SHP77 (cell line): ENCODE measurements around the gene HNRNPAB.
"Not testable (repeated sequence)": the region's sequence is repeated elsewhere in the genome, so short reads cannot be mapped to it uniquely, and the experiment has no call there.

Experiments
- DNase-seq, 2 experiments: peaks; one replicate each; lab custom pipeline; 2025; lab: John Stamatoyannopoulos, UW

The HNRNPAB gene

DNA sequence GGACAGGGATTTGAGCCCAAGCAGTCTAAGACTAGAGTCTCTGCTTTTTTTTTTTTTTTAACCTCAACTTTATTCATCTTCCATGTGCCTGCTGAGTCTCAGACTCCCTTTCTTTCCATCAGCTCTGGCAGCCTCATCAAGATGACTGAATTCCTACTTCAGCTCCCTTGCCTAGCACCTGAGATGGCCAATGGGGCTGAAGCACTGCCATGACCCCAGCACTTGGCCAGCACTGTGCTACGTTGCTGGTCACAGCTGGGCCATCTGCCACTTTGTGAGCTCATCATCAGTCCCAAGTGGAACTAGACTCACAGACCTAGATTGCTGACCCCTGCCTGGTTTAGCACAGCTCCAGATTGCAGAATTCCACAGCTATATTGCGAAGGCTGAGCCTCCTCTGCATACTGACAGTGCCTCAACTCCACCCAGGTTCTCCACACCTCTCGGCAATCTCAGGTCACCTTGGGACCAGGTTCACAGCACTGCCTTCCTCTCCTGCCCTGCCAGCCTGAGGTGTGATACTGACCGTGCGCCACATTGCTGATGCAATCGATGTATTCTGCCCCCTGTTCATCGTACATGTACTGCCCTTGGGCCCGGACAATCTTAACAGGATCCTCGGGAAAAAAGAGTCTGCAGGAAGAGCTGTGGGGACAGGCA, 26.7 kb downstream of the HNRNPAB start:
- no peak for DNase-seq

DNA sequence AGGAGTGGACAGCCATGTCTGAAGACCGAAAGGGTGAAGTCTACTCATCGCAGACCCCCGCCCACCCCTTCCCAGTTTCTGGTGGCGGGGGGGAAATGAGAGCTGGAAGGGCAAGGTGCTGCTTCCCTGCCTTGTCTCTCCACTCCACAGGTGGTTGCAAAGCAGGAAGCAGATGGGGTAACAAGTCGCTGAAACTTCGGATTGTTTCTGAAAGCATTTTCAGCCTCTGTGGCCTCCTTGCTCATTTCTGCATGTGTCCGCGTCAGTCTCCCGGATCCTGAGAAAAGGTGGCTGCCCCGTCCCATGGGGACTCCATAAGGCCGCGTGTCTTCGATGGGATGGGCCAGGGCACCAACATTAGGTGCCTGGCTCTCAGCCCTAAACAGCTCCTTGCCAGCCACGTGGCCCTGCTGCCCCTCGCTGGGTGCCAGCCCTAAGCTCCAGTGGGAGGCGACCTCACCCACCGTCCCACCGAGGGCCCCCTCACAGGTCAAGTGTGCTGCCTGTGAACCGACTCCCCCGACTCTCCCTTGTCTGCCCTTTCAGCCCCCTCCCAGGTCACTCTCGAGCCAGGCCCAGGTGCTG, 27.3 kb downstream of the HNRNPAB start:
- DNase-seq, result no peak

DNA sequence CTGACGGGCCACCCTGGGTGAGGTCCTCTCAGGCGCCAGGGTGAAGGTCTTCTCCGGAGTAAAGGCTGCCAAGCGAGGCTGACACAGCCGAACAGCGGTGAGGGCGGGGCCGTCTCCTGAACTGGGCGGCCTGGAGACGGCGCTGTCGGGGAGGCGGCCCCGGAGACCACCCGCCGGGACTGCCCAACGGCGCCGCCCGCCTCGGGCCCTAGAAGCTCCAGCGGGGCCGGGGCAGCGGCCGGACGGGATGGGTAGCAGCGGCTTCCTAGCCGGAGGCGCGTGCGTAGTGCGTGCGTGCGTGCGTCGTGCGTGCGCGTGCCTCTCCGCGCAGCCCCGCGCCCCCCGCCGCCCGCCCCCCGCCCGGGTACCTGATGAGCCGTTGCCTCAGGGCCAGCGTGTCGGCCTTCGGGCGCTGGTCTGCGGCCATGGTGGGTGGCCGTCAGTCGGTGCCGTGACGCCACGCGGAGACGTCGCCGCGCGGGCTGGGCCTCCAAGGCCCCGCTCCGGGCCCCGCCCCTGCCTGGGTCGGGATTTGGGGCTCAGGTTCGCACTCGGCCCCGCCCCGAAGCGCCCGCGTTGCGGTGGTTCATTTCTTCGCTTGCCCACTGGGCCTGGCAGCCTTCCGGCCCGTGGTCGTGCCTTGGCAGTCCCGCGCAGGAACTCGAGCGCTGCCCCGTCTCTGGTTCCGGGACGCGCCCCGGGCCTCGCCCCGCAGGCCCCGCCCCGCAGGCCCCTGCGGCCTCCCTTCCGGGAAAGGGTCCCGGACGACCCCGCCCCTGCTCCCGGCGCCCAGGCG, 28.0 kb downstream of the HNRNPAB start, which contains the start of gene PHYKPL:
Gene PHYKPL (minus strand): TSS at position 679 of the 796 bp plus-strand sequence. CDS start 252 bp downstream, at position 427.
- DNase-seq, result peak; percentile 44 to 54

DNA sequence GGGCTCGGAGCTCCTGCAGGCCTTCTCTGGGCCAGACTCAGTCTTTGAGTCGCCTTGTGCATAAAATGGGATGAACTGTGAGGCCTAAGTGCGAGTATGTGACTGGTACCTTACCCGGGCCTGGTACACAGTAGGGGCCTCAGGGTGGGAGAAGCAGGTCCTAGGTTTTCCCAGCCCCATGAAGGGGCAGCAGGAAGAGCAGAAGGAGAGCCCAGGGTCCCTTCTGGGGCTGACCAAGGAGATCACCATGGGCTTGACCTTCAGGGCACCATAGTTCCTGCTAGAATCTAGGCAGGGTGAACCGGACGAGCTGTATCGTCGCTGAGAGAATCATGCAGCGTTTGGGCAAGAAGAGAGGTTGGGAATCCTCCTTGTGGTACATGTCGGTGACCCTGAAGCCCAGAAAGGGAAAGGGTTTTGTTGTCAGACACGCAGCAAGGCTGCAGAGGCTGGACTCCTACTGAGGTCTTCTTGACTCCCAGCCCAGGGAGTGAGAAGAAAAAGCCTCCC, 28.6 kb downstream of the HNRNPAB start:
- no peak for DNase-seq

DNA sequence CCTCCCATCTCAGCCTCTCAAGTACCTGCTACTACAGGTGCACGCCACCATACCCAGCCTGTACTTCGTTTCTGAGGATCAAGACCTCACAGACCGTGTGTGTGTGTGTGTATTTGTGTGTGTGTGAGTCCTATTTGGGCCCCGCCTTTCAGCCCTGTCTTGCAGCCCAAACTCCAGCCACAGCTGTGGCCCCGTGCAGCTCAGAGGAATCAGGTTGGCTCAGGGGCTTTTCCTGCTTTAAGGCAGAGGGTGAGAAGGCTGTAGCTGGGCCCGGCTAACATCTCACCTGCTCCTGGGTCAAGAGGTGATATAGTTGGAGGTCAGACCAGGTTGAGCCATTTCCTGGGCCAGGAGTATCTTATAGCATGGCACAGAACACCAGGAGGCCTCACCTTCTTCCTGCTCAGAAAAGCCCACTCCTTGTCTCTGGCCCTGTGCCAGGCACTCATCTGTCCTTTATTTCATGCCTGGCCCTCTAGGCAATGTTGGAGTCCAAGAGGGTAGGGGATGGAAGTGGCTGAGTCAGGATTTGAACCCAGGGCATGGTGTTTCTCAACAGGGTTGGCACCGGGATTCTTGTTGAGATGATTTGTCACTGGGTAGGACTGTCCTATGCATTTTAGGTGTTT, 29.9 kb downstream of the HNRNPAB start:
- no peak for DNase-seq

DNA sequence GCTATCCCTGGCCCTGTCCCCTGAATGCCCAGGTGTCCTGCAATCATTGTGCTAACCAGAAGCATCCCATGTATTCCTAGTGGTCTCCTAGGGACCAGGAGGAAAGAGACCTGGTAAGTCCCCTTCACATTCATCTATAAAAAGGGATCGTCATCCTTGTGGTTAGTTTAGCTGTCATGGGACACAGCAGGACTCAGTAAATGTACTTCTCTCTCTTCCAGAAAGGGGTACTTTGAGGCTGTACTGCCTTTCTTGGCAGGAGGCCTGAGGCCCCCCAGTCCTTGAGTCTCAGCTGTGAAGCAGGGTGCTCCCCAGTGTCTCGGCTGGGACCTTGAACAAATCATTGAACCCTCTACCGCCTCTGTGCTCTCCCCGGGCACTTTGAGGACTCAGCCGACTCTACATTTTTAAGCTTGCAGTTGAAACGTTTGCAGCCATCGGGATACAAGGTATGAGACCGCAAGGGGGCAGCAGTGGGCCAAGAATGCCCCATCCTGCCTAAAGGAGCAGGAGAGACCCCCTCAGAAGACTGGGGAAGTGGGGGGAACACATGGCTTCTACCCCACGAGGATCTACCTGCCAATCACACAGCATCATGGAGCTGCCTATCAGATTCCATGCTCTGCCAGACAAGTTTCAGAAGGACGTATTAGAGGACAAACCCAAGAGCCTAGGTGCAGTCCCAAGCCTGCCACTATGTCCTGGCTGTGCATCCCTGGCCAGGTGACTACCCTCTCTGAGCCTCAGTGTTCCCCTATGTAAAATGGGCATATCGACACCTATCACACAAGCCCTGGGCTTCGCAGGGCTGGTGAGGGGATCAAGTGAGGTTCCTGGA, 30.6 kb downstream of the HNRNPAB start:
- peak; percentile 35 to 45 for DNase-seq

DNA sequence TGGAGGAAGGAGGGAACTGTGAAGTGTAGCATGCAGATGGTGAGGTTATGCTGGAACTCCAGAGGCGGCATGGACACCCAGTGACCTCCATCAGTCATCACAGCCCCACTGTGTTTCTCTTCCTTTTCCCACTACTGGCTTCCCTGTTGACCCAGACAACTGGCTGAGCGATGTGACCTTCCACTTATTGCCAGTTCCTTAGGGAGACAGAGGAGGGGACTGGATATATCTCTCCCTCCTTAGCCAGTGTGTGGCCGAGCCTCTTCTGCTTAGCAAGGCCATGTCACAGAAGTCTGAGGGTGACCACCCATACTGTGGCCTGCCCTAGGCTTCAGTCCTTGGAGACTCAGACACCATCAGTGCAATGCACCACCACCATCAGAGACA, 31.2 kb downstream of the HNRNPAB start:
- DNase-seq, result no peak

DNA sequence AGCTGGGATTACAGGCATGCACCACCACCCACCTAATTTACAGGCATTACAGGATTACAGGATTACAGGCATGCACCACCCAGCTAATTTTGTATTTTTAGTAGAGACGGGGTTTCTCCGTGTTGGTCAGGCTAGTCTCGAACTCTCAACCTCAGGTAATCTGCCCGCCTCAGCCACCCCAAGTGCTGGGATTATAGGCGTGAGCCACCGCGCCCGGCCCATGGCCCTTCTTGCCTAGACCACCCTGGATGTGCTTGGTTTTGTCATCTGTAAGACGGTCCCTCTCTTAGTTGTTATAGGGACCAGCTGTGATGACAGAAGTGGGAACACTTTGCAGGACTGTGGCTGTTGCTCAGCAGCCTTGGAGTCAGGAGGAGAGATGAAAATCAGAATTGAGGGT, 31.8 kb downstream of the HNRNPAB start:
- no peak for DNase-seq

DNA sequence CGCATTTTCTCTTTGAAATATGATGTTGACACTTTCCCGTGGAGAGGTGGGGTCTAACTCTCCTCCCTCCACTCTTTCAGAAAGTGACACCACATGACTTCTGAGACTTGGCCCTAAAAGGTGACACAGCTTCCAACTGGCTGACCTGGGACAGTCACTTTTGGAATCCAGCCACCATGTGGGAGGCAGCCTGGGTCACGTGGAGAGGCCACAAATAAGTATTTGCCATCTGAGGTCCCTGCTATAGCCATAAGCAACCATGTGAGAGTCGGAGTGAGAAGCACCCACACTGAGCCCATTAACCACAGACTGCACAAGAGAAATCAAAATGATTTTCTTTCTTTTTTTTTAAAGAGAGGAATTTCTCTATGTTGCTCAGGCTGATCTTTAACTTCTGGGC, 32.3 kb downstream of the HNRNPAB start:
- DNase-seq, result no peak

DNA sequence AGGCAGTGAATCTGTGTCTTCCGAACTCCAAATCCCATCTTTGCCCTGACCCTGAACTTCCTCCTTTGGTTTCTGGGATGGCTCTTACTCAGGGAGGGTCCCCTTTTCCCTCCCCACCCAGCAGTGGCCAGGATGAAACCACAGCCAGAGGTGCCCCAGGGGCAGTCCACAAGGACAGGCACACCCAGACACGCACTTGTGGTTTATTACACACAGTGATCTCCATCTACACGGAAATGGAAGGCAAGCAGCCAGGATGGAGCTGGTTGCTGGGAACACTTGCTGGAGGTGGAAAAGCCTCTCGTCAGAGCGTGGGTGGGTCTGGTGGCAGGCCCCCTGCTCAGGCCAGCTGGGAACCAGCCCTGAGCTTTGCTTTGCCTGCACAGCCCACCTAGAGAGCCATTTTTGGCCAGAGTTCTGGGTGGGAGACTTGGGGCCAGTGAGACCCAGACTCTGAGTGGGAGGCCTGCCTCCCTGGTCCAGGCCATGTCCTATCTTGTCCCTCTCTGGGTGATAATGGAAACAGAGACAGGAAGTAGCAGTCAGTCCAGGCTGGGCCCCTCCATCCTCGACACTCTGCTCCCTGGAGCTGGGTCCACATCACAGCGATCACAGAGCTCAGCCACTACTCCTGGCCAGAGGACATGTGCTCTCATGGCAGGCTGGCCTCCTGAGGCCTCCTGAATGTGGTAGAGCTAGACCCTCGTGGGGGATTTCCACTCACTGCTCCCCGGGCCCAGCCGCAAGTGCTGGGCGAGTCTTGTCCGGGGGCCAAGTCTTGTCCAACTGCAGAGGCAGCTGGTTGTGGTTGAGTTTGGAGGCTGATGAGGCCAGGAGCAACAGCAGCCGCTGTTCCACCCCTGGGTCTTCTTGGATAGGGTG, 33.3 kb downstream of the HNRNPAB start:
- no peak for DNase-seq

DNA sequence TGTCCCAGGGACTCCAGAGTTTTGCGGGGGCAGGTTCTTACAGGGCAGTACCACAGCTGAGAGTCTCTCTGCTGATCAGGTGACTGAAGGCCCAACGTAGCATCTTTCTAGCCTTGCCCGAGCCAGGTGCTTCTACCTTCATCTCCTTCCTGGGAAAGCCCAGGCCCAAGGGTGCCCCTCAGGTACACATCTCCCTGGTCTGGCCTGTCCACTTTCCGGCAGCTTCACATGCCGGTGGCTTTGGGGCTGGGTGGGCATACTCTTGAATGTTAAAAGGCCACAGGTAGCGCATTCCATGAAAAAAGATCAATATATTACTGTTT, 33.9 kb downstream of the HNRNPAB start:
- no peak for DNase-seq

DNA sequence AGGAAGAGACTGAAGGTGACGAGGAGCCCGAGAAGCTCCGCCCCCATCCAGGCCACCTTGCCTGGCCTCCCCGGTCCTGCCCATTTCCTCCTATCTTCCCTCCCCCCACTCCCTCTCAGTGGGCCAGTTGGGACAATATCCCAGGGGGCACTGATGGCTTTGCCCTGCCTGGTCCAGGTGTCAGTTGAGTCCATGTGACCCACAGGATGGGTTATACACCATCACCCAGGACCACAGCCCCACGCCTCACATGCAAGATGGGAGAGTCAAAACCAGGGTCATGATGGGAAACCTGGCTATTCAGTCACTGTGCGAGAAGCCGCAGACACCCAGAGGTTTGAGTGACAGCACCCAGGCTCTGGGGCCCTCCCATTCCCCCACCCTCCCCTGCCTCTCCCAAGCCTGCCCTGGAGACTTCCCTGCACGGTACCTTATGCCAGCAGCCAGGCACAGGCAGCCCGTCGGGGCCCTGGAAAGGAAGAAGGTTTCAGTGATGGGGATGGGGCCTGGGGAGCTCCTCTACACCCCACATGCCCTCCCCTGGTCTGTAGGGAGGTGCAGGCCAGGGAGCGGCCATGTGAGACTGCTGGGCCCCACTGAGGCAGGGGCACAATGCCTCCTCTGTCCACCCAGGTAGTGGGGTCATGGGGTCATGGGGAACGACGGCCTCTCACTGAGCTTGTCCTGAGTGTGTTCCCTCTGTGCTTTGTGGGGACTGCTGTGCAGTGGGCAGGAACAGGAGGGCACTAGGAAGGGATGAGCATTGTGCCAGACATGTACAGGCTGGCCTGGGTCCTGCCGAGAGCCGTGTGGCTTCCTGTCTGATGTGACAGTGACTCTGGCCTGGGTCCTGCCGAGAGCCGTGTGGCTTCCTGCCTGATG, 34.6 kb downstream of the HNRNPAB start:
- DNase-seq, result no peak

DNA sequence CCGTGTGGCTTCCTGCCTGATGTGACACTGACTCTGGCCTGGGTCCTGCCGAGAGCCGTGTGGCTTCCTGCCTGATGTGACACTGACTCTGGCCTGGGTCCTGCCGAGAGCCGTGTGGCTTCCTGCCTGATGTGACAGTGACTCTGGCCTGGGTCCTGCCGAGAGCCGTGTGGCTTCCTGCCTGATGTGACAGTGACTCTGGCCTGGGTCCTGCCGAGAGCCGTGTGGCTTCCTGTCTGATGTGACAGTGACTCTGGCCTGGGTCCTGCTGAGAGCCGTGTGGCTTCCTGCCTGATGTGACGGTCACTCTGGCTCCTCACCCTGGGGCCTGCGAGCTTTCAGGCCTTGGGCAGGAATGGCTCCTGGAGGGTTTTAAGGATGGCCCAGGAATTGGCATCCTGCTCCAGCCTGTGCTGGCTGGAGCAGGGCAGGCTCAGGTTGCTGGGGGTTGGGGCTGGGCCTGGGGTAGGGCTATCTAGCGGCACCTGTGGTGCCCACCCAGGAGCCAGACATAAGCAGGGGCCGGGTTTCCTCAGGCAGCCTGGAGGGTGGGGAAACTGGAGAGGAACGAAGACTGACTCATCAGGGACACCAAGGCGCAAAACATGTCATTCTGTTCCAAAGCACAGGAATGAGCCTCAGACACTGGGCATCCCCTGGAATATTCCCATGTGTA, 35.4 kb downstream of the HNRNPAB start:
- DNase-seq, result not testable (repeated sequence)

DNA sequence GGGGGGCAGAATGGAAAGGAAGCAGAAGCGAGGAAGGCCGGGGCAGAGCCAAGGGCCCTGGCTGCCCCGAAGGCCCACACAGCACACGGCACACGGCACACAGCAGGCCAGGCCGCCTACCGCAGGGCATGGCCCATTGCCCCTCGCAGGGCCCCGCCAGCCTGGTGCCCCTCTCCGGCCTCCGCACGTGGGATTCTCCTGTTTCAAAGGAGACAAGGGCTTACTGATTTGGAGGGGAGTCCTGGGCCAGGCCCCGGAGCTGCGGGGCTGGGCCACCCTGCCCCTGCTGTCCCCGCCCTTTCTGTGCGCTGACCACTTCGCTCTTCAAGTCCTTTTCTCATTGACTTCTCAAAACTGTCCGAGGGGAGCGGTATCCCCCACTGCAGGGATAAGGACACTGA, 36.0 kb downstream of the HNRNPAB start:
- no peak for DNase-seq

DNA sequence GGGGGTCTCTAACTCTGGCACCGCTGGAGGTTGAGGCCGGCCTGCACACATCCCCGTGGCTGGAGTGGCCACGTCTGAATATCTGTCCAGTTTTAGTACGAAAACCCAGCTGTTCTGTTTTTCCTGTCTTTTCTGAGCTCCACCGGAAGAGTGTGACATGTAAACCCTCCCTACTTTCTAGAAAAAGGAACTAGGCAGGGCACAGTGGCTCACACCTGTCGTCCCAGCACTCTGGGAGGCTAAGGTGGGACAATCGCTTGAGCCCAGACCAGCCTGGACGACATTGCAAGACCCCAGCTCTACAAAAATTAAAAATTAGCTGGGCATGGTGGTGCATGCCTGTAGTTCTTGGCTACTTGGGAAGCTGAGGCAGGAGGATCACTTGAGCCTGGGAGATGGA, 36.4 kb downstream of the HNRNPAB start:
- DNase-seq, result no peak

DNA sequence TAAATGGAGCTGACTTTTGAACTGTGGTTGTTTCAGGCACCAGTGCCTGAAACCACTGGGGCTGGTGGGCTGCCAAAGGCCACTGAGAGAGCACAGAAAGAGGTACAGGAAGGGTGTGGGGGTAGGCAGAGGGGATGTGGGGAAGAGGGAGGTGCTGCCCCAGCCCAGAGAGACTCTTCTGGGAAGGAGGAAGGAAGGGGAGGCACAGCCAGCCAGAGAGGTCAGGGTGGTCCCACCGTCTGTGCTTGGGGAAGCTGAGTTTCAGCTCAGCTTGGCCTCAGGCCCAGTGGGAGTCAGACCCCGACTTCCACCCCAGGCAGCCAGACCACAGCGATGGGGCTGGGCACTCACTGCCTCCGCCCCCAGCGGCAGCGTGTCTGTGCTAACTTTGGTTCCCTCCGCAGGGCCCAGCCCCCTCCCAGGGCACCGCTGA, 36.9 kb downstream of the HNRNPAB start:
- no peak for DNase-seq

DNA sequence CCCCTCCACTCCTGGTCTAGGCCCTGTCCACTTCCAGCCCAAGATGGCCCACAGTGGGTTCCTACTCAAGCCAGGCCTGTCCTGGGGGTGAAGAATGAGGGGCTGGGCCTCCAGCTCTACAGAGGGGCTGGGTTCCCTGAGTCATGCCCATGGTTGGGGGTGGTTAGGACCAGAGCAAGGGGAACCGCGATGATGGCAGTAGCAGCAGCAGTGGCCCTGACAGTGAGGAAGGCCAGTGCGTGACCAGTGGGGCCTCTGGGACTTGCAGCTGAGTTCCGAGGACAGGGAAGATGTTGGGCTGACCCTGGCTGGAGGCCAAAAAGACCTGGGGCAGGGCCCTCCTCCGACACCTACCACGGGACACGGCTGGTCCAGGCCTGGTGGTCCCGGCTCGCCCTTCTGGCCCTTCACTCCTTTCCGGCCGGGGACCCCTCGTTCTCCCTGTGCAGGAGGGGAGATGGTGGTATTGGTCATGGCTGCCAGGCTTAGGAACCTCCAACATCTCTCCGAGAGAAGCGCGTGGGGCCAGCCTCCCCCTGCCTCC, 37.4 kb downstream of the HNRNPAB start:
- no peak for DNase-seq

DNA sequence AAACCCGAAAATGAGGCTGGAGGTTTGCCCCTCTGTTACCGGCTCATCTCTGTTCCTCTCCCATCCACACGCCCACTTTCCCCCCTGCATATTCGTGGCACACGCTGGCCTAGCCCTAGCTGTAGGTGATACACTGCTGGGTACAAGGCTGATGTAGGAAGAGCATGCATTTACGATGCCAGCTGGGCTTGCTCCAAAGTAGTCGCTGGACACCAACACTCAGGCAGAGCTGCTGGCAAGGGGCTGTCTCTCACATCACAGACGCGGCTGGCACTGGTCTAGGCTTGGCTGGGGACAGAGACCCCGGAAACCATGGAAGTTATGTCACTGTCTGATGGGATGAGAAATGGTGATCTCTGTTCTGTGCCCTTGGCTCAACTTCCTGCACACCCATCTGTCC, 38.1 kb downstream of the HNRNPAB start:
- DNase-seq, result no peak

DNA sequence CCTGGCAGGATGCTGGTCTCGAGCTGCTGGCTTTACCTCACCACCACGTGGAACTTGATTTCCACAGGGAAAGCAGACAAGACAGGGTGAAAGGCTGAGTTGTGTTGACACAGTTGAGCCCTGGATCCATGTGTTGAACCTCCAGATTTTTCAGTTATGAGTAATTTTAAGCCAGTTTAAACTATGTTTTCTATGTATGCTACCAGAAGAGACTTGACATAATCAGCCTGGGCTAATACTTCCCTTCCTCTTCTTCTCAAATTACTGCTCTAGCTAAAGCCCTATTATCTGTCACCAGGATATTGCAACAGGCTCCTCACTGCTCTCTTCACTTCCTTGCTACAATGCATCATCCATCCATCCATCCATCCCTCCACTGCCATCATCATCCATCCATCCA, 40.2 kb downstream of the HNRNPAB start:
- no peak for DNase-seq
